ENCODE results near the gene BCL2L13. TPM values are rescaled to one million over a fixed set of nuclear protein-coding genes. Genes with fewer than 3 reads are reported as not detected.
A peak's percentile ranks its signal among the peaks of the same experiment; 100 is the strongest.
"Not testable (repeated sequence)": the region's sequence is repeated elsewhere in the genome, so short reads cannot be mapped to it uniquely, and the experiment has no call there.

Gene BCL2L13
- total RNA-seq, 1 donor from 2014 or later = 25.7 TPM

- DNase-seq (ENCODE audit: low read depth in 2 of 2) = no peak
Observed at GRCh38 chr22:17694193-17694592, 55.6 kb downstream of the BCL2L13 start.

GRCh38 chr22:17694752-17695151, 56.2 kb downstream of the BCL2L13 start:
- no peak for DNase-seq (ENCODE audit: low read depth in 2 of 2)

GRCh38 chr22:17695986-17696385, 57.4 kb downstream of the BCL2L13 start:
- no peak for DNase-seq (ENCODE audit: low read depth in 2 of 2)

- DNase-seq (ENCODE audit: low read depth in 2 of 2) = not testable (repeated sequence)
Observed at GRCh38 chr22:17697196-17697595, 58.6 kb downstream of the BCL2L13 start.

- not testable (repeated sequence) for DNase-seq (ENCODE audit: low read depth in 2 of 2)
Observed at GRCh38 chr22:17698276-17698675, 59.7 kb downstream of the BCL2L13 start.

GRCh38 chr22:17698948-17699347, 60.4 kb downstream of the BCL2L13 start:
- peak in 1 of 2 donors; percentile 7 for DNase-seq (ENCODE audit: low read depth in 2 of 2)

- no peak for DNase-seq (ENCODE audit: low read depth in 2 of 2)
Observed at GRCh38 chr22:17699696-17700340, 61.3 kb downstream of the BCL2L13 start.

GRCh38 chr22:17700778-17701177, 62.2 kb downstream of the BCL2L13 start:
- DNase-seq (ENCODE audit: low read depth in 2 of 2) = peak in 1 of 2 donors; percentile 15

GRCh38 chr22:17703811-17704210, 65.3 kb downstream of the BCL2L13 start:
- no peak for DNase-seq (ENCODE audit: low read depth in 2 of 2)

GRCh38 chr22:17705546-17705945, 67.0 kb downstream of the BCL2L13 start:
- no peak for DNase-seq (ENCODE audit: low read depth in 2 of 2)

- peak; percentile 24 to 92 for DNase-seq (ENCODE audit: low read depth in 2 of 2)
Observed at GRCh38 chr22:17705951-17706900, 67.7 kb downstream of the BCL2L13 start.

GRCh38 chr22:17706947-17707346, 68.4 kb downstream of the BCL2L13 start:
- peak in 1 of 2 donors; percentile 7 for DNase-seq (ENCODE audit: low read depth in 2 of 2)

- DNase-seq (ENCODE audit: low read depth in 2 of 2) = peak in 1 of 2 donors; percentile 59
Observed at GRCh38 chr22:17707526-17707925, 69.0 kb downstream of the BCL2L13 start.

GRCh38 chr22:17710023-17710422, 71.5 kb downstream of the BCL2L13 start:
- DNase-seq (ENCODE audit: low read depth in 2 of 2) = no peak

- peak in 1 of 2 donors; percentile 65 for DNase-seq (ENCODE audit: low read depth in 2 of 2)
Observed at GRCh38 chr22:17712441-17712840, 73.9 kb downstream of the BCL2L13 start.

- no peak for DNase-seq (ENCODE audit: low read depth in 2 of 2)
Observed at GRCh38 chr22:17716529-17716928, 78.0 kb downstream of the BCL2L13 start.

- no peak for DNase-seq (ENCODE audit: low read depth in 2 of 2)
Observed at GRCh38 chr22:17717708-17718107, 79.2 kb downstream of the BCL2L13 start.

- DNase-seq (ENCODE audit: low read depth in 2 of 2) = no peak
Observed at GRCh38 chr22:17719911-17720310, 81.4 kb downstream of the BCL2L13 start.

- no peak for DNase-seq (ENCODE audit: low read depth in 2 of 2)
Observed at GRCh38 chr22:17724241-17724640, 85.7 kb downstream of the BCL2L13 start.

- no peak for DNase-seq (ENCODE audit: low read depth in 2 of 2)
Observed at GRCh38 chr22:17724678-17725499, 86.3 kb downstream of the BCL2L13 start.

GRCh38 chr22:17725500-17725796, 86.9 kb downstream of the BCL2L13 start:
- DNase-seq (ENCODE audit: low read depth in 2 of 2) = no peak
